ENCODE data around the gene ZIC4.

DNA sequence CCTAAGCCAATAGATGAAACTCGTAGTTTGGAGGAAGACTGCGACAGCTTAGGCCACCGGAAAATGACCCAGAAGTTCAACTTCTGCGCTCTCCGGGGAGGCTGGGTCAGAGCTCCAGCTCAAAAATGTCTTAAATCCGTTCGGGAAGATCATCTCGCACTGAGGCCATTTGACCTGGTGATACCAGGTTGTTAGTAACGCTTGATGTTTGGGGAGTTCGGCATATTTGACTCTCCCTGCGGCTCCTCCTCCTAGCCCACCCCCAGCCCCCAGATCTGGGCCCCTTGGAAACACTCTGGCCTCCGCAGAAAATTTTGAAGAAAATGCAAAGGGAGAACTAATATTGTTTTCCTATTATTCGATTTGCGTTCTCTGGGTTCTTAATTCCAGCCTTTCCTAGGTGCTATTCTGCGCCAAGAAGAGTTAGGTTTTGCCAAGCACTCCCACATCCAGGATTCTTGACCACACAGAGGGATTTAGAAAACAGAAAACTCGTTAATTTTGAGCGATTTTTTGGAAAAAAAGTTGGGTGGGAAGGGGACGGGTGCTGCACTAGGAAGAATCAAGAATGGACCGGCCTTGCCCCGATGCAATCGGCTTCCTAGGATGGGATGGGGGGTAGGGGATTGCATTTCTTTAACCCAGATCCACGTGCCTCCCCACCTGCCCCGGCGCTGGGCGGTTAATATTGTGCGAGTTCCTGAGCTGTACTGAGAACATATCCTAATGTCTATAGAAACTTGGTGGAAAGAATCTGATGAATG is 50.0 kb downstream of the ZIC4 start:
- TF ChIP-seq, protein P1, sequence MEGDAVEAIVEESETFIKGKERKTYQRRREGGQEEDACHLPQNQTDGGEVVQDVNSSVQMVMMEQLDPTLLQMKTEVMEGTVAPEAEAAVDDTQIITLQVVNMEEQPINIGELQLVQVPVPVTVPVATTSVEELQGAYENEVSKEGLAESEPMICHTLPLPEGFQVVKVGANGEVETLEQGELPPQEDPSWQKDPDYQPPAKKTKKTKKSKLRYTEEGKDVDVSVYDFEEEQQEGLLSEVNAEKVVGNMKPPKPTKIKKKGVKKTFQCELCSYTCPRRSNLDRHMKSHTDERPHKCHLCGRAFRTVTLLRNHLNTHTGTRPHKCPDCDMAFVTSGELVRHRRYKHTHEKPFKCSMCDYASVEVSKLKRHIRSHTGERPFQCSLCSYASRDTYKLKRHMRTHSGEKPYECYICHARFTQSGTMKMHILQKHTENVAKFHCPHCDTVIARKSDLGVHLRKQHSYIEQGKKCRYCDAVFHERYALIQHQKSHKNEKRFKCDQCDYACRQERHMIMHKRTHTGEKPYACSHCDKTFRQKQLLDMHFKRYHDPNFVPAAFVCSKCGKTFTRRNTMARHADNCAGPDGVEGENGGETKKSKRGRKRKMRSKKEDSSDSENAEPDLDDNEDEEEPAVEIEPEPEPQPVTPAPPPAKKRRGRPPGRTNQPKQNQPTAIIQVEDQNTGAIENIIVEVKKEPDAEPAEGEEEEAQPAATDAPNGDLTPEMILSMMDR (IDR thresholded peaks at IDR 0.05): no peak
- no peak for TF ChIP-seq POLR2A (IDR thresholded peaks at IDR 0.05)
- no peak for TF ChIP-seq EP300 (IDR thresholded peaks at IDR 0.05)
- TF ChIP-seq POLR2AphosphoS5 (IDR thresholded peaks at IDR 0.05): no peak
